BJ (cell line): ENCODE measurements around the gene SPG11. TPM values are rescaled to one million over a fixed set of nuclear protein-coding genes. Genes with fewer than 3 reads are reported as not detected.

Experiments
- CTCF ChIA-PET: fragments of 350-600 bp; formaldehyde crosslinking; extraction: SDS; loops from one replicate; lab custom pipeline; 2021; ENCODE audit warnings: antibody characterized with exemption, inconsistent platforms; lab: Yijun Ruan, JAX
- POLR2A ChIA-PET: fragments of 300-600 bp; sonication (Branson Sonifier 250); formaldehyde crosslinking; extraction: SDS; loops from one replicate; lab custom pipeline; 2021; ENCODE audit warnings: antibody characterized with exemption; lab: Charles Lee
- DNase-seq: peaks from one replicate; pipeline ENCODE4 v3.0.0-alpha.2; 2011; ENCODE audit warnings: low read depth
- H3K27me3 ChIP-seq: 2 replicates; pipeline ENCODE4 v1.6.0; 2011; ENCODE audit warnings: low read length; ENCODE audit not compliant: control insufficient read depth, insufficient read depth
- H3K36me3 ChIP-seq: 2 replicates; pipeline ENCODE4 v1.5.1; 2011; ENCODE audit warnings: low read length; ENCODE audit not compliant: control insufficient read depth, insufficient read depth
- H3K4me3 ChIP-seq: 2 replicates; pipeline ENCODE4 v1.5.1; 2011; ENCODE audit warnings: low read depth, mild to moderate bottlenecking, control low read depth, low read length
- polyA plus RNA-seq: library from polyadenylated mRNA; depleted of rRNA; stranded (reverse); fragments of >200 nt; gene quantifications from 2 replicates; pipeline ENCODE4 v1.2.3, GENCODE V29; 2011
- TF ChIP-seq, protein P1 (sequence below): IDR thresholded peaks from 2 replicates; pipeline ENCODE4 v1.5.1; 2011; ENCODE audit warnings: low read depth, mild to moderate bottlenecking, control low read depth, inconsistent platforms, low read length, moderate library complexity; ENCODE audit not compliant: insufficient read depth

The SPG11 gene
- polyA plus RNA-seq, 1 experiment, result 60.6 TPM

GRCh38 chr15:44541282-44541958, 122.0 kb downstream of the SPG11 start:
- no peak overlapping the region for H3K4me3 ChIP-seq
- no peaks in the 10 kb centered on the region for H3K27me3 ChIP-seq
- POLR2A ChIA-PET, result no interaction called here
- CTCF ChIA-PET, result no interaction called here
- TF ChIP-seq, protein P1, sequence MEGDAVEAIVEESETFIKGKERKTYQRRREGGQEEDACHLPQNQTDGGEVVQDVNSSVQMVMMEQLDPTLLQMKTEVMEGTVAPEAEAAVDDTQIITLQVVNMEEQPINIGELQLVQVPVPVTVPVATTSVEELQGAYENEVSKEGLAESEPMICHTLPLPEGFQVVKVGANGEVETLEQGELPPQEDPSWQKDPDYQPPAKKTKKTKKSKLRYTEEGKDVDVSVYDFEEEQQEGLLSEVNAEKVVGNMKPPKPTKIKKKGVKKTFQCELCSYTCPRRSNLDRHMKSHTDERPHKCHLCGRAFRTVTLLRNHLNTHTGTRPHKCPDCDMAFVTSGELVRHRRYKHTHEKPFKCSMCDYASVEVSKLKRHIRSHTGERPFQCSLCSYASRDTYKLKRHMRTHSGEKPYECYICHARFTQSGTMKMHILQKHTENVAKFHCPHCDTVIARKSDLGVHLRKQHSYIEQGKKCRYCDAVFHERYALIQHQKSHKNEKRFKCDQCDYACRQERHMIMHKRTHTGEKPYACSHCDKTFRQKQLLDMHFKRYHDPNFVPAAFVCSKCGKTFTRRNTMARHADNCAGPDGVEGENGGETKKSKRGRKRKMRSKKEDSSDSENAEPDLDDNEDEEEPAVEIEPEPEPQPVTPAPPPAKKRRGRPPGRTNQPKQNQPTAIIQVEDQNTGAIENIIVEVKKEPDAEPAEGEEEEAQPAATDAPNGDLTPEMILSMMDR, result no peak
- peak; percentile 41 for DNase-seq
- no peaks in the 10 kb centered on the region; the same call in 1 of the 2 replicates for H3K36me3 ChIP-seq

- ChIA-PET POLR2A (interaction anchor here (0.5 to 1.2 kb wide), 2 partner anchors 8 to 111 kb away, joined by 3 to 7 read pairs; no protein-coding TSS in a partner anchor), CTCF (interaction anchor here (0.7 to 1.0 kb wide), 2 partner anchors 8 to 16 kb away, joined by 3 read pairs; no protein-coding TSS in a partner anchor)
- DNase-seq, result no peak
Measured at GRCh38 chr15:44537735-44538240, 125.7 kb downstream of the SPG11 start.

DNA sequence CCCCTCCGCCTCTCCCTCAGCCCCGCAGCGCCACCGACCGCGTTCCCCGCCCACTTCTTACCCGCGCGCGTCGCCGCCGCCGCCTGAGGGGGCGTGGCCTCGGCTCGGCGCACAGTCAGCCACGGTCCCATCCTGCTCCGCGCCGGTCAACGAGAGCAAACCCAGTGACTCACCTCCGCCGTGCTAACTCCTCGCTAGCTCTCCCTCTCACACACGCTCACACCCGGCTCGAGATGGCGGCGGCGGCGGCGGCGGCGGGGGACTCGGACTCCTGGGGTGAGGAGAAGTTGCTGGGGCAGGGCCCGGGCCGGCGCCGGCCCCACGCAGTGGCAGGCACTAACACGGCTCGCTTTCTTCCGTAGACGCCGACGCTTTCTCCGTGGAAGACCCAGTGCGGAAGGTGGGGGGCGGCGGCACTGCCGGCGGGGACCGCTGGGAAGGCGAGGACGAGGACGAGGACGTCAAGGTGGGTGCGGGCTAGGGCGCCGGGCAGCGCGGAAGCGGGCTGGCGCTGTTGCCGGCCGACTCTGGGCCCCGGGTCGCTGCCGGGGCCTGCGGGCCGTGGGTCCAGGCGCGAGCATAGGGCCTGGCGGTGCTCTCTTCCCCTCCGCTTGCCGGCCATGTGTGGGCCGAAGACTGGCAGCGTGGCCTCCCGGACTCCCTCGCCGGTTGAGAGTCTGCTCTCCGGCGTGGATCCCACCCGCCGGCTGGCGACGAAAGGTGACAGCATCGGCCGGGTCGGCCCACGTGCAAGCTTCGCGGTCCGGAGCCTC, 126.3 kb downstream of the SPG11 start, which contains the start of gene EIF3J:
Gene EIF3J (plus strand): TSS at position 186 of the 773 bp plus-strand sequence. CDS start 48 bp downstream, at position 234.
- CTCF ChIA-PET, result interaction anchor here (0.7 to 1.0 kb wide), 3 partner anchors 9 to 110 kb away, joined by 3 read pairs; partner anchors contain the start of gene CTDSPL2
- H3K36me3 ChIP-seq, result no peaks in the 10 kb centered on the region
- POLR2A ChIA-PET, result interaction anchor here (0.5 to 1.2 kb wide), 5 partner anchors 9 to 786 kb away, joined by 3 to 7 read pairs (median 7); partner anchors contain the start of gene CTDSPL2
- H3K4me3 ChIP-seq, result peak within 1 kb of the TSS; percentile 92
- TF ChIP-seq, protein P1, result no peak
- H3K27me3 ChIP-seq, result no peaks in the 10 kb centered on the region
- DNase-seq, result peak; percentile 77

More at GRCh38 chr15:44537735-44538240, 125.7 kb downstream of the SPG11 start:
- TF ChIP-seq, protein P1, result no peak
- H3K36me3 ChIP-seq, result no peaks in the 10 kb centered on the region
- H3K27me3 ChIP-seq, result no peaks in the 10 kb centered on the region
- peak overlapping the region; percentile 92 for H3K4me3 ChIP-seq

DNA sequence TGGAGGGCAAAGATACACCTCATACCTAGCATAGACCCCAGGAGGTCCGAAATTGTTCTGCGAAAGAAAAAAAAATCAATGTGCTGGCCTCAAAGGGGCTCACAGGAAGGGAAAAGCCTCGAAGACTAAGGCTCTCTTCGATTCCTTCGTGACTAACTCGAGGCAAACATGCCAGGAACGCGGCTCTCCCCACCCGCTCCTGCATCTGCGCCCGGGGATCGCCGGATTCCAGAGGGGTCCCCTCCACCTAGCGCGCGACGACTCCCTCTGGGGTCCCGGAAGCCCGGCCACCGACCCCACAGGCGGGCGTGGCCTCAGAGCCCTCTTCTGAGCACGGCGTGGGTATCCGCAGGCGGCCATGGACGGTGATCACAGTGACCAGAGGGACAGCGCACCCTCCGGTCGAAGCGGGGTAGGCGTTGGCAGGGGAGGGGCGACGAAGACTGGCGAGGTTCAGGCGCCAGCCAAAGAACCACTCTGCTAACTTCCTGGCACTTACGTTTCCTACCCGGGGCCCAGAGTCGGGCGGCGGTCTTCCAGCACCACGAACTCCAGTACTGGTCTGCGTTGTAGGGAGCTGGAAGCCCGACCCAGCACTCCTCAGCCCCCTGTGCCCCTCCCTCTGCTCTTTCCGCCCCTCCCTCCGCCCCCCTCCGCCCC, 127.0 kb downstream of the SPG11 start:
- Histone ChIP-seq H3K36me3 (no peaks in the 10 kb centered on the region), H3K4me3 (peak overlapping the region; percentile 63), H3K27me3 (no peaks in the 10 kb centered on the region)
- ChIA-PET CTCF (interaction anchor here (0.9 to 1.0 kb wide), 2 partner anchors 9 to 109 kb away, joined by 3 read pairs; partner anchors contain the start of gene CTDSPL2), POLR2A (interaction anchor here (0.6 to 1.2 kb wide), 4 partner anchors 8 to 786 kb away, joined by 4 to 7 read pairs (median 7); partner anchors contain the start of gene CTDSPL2)
- TF ChIP-seq, protein P1, result peak; percentile 70
- DNase-seq, result peak; percentile 15
